GM12891 (cell line): ENCODE data around the gene MRPL16. TPM values are rescaled to one million over a fixed set of nuclear protein-coding genes. Genes with fewer than 3 reads are reported as not detected.
"Not testable (repeated sequence)": the region's sequence is repeated elsewhere in the genome, so short reads cannot be mapped to it uniquely, and the experiment has no call there.

Experiments used
- DNase-seq: peaks from one replicate; pipeline ENCODE4 v3.0.0; 2011; ENCODE audit warnings: low spot score; ENCODE audit not compliant: insufficient read length
- FAIRE-seq: peaks from 2 replicates; lab custom pipeline; 2011; peaks lifted over from hg19 to GRCh38; lab: Jason Lieb, UNC
- PAX5 ChIP-seq: IDR thresholded peaks from 2 replicates; pipeline ENCODE4 v1.6.1; 2011; ENCODE audit warnings: low read length, moderate library complexity, mild to moderate bottlenecking; ENCODE audit not compliant: insufficient read depth, severe bottlenecking
- POLR2A ChIP-seq: IDR thresholded peaks from 2 replicates; pipeline ENCODE4 v1.6.1; 2011; ENCODE audit warnings: low read depth, low read length, control low read depth
- POLR2AphosphoS5 ChIP-seq: IDR thresholded peaks from 2 replicates; pipeline ENCODE4 v1.6.1; 2011; ENCODE audit warnings: low read depth, low read length, control low read depth
- POU2F2 ChIP-seq: IDR thresholded peaks from 2 replicates; pipeline ENCODE4 v1.6.1; 2011; ENCODE audit warnings: low read depth, mild to moderate bottlenecking, control low read depth, low read length, moderate library complexity
- SPI1 ChIP-seq: IDR thresholded peaks from 2 replicates; pipeline ENCODE4 v1.6.1; 2011; ENCODE audit warnings: low read depth, low read length, control low read depth
- TAF1 ChIP-seq: IDR thresholded peaks from 2 replicates; pipeline ENCODE4 v1.6.1; 2011; ENCODE audit warnings: low read depth, low read length, control low read depth
- polyA plus RNA-seq: library from polyadenylated mRNA; unstranded; fragments of >200 nt; gene quantifications from one replicate; pipeline ENCODE4 v1.2.1, GENCODE V29; 2012; ENCODE audit warnings: low read depth, missing spikeins, inconsistent platforms; ENCODE audit not compliant: missing spikeins

MRPL16 gene
- 67.3 TPM for polyA plus RNA-seq

GRCh38 chr11:59810189-59810910, at the start of gene MRPL16:
TSS of gene MRPL16 (minus strand) at chr11:59810778. CDS start at chr11:59810658, 120 bp downstream.
- FAIRE-seq, result peak; percentile 93
- TF ChIP-seq POU2F2 (peak; percentile 89), POLR2AphosphoS5 (peak; percentile 85), TAF1 (peak; percentile 96), SPI1 (no peak), POLR2A (peak; percentile 83), PAX5 (peak; percentile 57)
- DNase-seq, result peak; percentile 68

DNA sequence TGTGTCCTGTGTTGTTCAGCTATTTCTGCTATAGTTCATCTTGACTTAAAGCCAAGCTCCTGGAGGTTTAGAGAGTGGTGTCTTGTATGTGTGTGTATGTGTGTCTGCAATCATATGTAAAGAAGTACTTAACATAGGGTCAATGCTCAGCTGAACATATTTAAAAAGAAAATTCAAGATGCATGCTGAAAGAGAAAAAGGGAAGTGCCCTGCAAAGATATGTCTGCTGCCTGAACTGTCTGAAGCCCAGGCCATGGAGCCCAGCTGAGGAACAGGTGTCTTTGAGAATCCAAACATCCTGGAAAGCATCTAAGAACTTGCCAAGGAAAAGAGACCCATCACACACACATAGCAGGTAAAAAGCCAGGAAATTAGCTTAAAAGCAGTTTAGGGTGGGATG, 49.1 kb upstream of the MRPL16 start:
- peak; percentile 50 for TF ChIP-seq SPI1
- no peak for TF ChIP-seq PAX5
- DNase-seq (no peak), FAIRE-seq (no peak)

DNA sequence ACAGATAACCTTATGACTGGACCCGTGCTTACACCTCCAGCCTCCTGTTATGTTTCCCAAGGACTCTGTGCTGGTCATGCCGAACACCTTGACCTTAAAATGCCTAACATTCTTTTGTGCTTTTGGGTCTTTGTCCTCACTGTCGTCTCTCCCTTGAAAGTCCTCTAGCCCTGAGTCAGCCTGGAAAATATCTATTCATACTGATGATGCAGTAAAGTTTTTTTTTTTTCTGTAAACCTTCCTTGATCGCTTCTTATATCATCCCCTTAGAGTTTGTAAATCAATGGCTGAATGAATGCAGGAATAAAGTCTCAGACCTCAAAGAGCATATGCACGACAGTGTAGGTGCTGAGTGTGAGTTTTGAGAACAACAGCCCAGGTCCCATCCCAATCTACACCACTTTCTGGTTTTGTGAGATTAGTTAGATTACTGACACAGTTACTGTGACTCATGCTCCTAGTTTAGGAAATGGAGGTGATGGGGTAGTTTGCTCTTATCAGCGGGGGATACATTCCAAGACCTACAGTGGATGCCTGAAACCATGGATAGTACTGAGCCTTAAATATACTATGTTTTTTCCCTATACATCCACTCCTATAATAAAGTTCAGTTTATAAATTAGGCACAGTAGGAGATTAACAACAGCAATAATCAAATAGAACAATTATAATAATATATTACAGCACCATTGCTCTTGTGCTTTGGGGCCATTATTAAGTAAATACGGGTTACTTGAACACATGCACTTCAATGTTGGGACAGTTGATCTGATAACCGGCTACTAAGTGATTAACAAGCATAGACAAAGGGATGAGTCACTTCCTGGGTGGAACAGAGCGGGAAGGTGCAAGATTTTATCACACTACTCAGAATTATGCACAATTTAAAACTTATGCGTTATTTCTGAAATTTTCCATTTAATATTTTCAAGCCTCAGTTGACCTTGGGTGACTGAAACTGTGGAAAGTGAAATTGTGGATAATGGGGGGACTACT, 47.2 kb upstream of the MRPL16 start:
- DNase-seq, result no peak
- no peak for TF ChIP-seq SPI1
- TF ChIP-seq PAX5, result no peak
- no peak for TF ChIP-seq POLR2A
- no peak for TF ChIP-seq TAF1
- TF ChIP-seq POU2F2, result no peak
- TF ChIP-seq POLR2AphosphoS5, result no peak
- no peak for FAIRE-seq

DNA sequence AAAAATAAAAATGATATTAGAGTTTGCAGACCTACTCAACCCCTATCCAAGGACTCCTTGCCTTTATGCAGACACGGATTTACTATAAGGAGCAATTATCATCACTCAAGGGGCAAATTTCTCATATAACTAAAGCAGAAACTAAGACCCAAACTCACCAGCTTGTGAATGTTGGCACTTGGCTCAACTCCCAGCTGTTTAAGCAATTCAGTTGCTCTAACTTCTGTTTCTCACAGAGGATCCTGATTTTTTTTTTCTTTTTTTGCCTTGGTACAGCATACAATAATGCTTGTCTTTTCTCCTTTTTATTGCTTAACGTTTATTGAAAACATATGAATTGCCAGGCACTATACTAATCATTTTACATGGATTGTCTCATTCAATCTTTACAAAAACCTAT, 44.3 kb upstream of the MRPL16 start:
- DNase-seq (no peak), FAIRE-seq (no peak)
- TF ChIP-seq POU2F2, result no peak
- no peak for TF ChIP-seq PAX5
- TF ChIP-seq POLR2AphosphoS5, result no peak
- no peak for TF ChIP-seq POLR2A
- no peak for TF ChIP-seq TAF1
- no peak for TF ChIP-seq SPI1

- not testable (repeated sequence) for FAIRE-seq, DNase-seq
These were observed 40.8 kb upstream of the MRPL16 start for GRCh38 chr11:59851416-59851815.

DNA sequence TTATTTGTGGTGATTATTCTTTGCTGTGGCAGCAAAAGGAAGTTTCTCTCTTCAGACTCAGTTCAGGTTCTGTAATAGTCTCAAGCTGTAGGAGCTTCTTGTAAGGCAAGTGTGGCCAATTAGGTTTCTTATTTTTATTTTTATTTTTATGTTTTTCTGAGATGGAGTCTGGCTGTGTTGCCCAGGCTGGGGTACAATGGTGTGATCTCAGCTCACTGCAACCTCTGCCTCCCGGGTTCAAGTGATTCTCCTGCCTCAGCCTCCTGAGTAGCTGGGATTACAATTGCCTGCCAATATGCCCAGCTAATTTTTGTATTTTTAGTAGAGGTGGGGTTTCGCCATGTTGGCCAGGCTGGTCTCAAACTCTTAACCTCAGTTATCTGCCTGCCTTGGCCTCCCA, 39.0 kb upstream of the MRPL16 start:
- DNase-seq, FAIRE-seq: not testable (repeated sequence)

DNA sequence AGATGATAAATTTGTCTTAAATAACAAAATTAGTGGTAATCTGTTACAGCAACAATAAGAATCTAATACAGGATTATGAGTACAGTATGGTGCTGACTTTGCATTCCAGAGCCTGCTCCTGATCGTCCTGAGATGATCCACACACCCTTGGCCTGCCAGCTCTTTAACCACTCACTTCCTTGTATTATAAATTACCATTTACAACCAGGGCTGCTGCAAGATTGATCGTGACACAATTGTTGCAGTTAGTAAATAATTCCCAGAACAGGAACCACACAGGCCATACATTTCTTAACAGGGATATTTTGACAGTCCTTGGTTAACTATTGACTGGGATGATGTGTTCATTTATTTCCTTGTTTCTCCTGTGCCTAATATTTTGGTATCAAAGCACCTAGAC, 38.6 kb upstream of the MRPL16 start:
- FAIRE-seq (no peak), DNase-seq (no peak)
- TF ChIP-seq POLR2AphosphoS5 (no peak), POU2F2 (no peak), POLR2A (no peak), TAF1 (no peak), SPI1 (no peak), PAX5 (no peak)

DNA sequence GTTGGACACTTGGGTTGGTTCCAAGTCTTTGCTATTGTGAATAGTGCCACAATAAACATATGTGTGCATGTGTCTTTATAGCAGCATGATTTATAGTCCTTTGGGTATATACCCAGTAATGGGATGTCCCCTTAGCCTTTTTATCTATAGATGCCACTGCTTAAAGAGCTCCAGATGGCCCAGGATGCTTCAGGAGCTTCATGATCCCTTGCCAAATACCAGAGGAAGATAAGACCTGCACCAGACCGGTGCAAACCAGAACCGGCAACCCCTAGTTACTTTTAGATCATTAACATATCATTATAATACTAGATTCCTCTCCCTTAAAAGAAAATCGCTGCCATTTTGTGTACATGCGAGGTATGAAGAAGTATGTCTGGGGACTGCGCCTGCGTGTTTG, 37.9 kb upstream of the MRPL16 start:
- not testable (repeated sequence) for FAIRE-seq, DNase-seq

GRCh38 chr11:59847626-59848025, 37.0 kb upstream of the MRPL16 start:
- DNase-seq (no peak), FAIRE-seq (no peak)
- TF ChIP-seq PAX5, result no peak
- no peak for TF ChIP-seq POLR2AphosphoS5
- no peak for TF ChIP-seq SPI1
- TF ChIP-seq TAF1, result no peak
- no peak for TF ChIP-seq POLR2A
- TF ChIP-seq POU2F2, result no peak

- TF ChIP-seq TAF1, result no peak
- TF ChIP-seq POU2F2, result no peak
- TF ChIP-seq PAX5, result no peak
- TF ChIP-seq SPI1, result no peak
- no peak for TF ChIP-seq POLR2A
- no peak for TF ChIP-seq POLR2AphosphoS5
- DNase-seq (no peak), FAIRE-seq (no peak)
These were observed 36.0 kb upstream of the MRPL16 start for GRCh38 chr11:59846556-59846955.

- no peak for FAIRE-seq
These were observed 34.8 kb upstream of the MRPL16 start, which contains the start of gene CBLIF for GRCh38 chr11:59845399-59845798. TSS of gene CBLIF (minus strand) at chr11:59845499. CDS start at chr11:59845453, 46 bp downstream.

More at GRCh38 chr11:59845399-59845798, 34.8 kb upstream of the MRPL16 start, which contains the start of gene CBLIF:
- DNase-seq, result no peak
- TF ChIP-seq TAF1, result no peak
- TF ChIP-seq POLR2AphosphoS5, result no peak
- TF ChIP-seq PAX5, result no peak
- TF ChIP-seq POLR2A, result no peak
- no peak for TF ChIP-seq SPI1
- TF ChIP-seq POU2F2, result no peak
